ENCODE results near the gene TPGS1.
A peak's percentile ranks its signal among the peaks of the same experiment; 100 is the strongest.

The TPGS1 gene

DNA sequence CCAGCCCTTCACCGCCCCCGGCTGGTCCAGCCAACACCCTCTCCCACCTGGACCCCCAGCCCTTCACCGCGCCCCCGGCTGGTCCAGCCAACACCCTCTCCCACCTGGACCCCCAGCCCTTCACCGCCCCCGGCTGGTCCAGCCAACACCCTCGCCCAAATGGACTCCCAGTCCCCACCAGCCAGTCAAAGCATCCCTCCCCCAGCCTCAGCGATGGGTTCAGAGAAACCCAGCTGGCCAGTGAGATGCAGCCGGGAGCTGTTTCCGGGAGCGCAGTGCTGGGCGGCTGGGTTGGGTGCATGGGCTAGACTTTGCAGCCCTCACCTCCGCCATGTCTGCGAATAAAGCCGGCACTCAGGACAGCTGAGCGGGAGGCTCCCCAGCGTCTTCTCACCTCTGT is 17.7 kb downstream of the TPGS1 start:
- Histone ChIP-seq H2AFZ (ENCODE audit: insufficient read depth, low read length, poor library complexity) (no peak overlapping the region), H2BK5ac (ENCODE audit: low read depth, low read length, poor library complexity) (no peak overlapping the region), H2AK5ac (ENCODE audit: low read length) (no peak overlapping the region), H4K91ac (ENCODE audit: low read depth, low read length) (no peak overlapping the region), H3K14ac (ENCODE audit: low read length) (no peak overlapping the region), H3K4me2 (ENCODE audit: low read length) (no peak overlapping the region), H4K8ac (ENCODE audit: low read depth, low read length) (no peak overlapping the region), H3K23ac (ENCODE audit: low read length) (no peak overlapping the region), H3K79me1 (ENCODE audit: low read length) (no peaks in the 10 kb centered on the region), H2BK120ac (ENCODE audit: insufficient read depth, low read length, poor library complexity) (no peak overlapping the region), H3K9me3 (ENCODE audit: insufficient read depth, low read depth, low read length) (peaks cover 5% of the 10 kb centered on the region), H3K18ac (ENCODE audit: low read length) (no peak overlapping the region), H3K4me1 (ENCODE audit: control insufficient read depth in 1 of 2, insufficient read depth in 2 of 2, low read length in 2 of 2) (no peaks in the 10 kb centered on the region), H3K9ac (ENCODE audit: low read length) (no peak overlapping the region), H3K27me3 (ENCODE audit: insufficient read depth, low read length) (peaks cover 2% of the 10 kb centered on the region), H3K36me3 (ENCODE audit: control insufficient read depth in 1 of 2, insufficient read depth in 2 of 2, low read length in 2 of 2) (peaks cover 0 to under 1% of the 10 kb centered on the region in 2 experiments), H3K79me2 (ENCODE audit: control insufficient read depth, insufficient read depth, low read length, poor library complexity) (no peaks in the 10 kb centered on the region), H4K12ac (ENCODE audit: low read depth, low read length) (no peak overlapping the region), H2BK12ac (ENCODE audit: low read length) (no peak overlapping the region), H3K27ac (ENCODE audit: low read depth, low read length) (no peak overlapping the region), H3K4ac (ENCODE audit: low read depth, low read length) (no peak overlapping the region), H3K4me3 (ENCODE audit: low read depth, low read length) (no peak overlapping the region)
- WGBS (ENCODE audit: extremely low coverage, insufficient coverage, insufficient read length) = no CpG with 5 or more reads among the region's 18 CpGs
- no peak for DNase-seq

DNA sequence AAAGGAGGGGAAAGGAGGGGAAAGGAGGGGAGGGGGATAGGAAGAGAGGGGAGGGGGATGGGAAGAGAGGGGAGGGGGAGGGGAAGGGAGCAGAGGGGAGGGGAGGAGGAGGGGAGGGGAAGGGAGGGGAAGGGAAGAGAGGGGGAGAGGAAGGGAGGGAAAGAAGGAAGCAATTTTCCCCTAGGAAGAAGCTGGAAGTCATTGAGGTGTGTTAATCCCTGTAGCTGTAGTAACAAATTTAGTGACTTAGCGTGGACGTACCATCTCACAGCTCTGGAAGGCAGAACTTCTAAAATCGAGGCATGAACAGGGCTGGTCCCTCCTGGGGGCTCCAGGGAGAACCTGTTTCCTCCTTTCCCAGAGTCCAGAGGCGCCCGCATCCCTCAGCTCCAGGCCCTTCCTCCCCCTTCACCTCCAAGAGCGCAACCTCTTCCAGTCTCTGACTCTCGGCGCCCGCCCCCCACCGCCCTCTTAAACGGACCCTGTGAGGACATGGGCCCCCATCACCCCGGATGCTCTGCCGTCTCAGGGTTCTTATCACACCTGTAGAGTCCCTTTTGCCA is 18.6 kb downstream of the TPGS1 start:
- H2BK120ac ChIP-seq (ENCODE audit: insufficient read depth, low read length, poor library complexity) = no peak overlapping the region
- H3K4me3 ChIP-seq (ENCODE audit: low read depth, low read length) = no peak overlapping the region
- H2AK5ac ChIP-seq (ENCODE audit: low read length) = no peak overlapping the region
- H3K4me1 ChIP-seq (ENCODE audit: control insufficient read depth in 1 of 2, insufficient read depth in 2 of 2, low read length in 2 of 2) = peaks cover 0 to 2% of the 10 kb centered on the region in 2 experiments
- H3K79me2 ChIP-seq (ENCODE audit: control insufficient read depth, insufficient read depth, low read length, poor library complexity) = peaks cover 2% of the 10 kb centered on the region
- H4K8ac ChIP-seq (ENCODE audit: low read depth, low read length) = no peak overlapping the region
- H3K4ac ChIP-seq (ENCODE audit: low read depth, low read length) = no peak overlapping the region
- no peaks in the 10 kb centered on the region for H3K36me3 ChIP-seq (ENCODE audit: control insufficient read depth in 1 of 2, insufficient read depth in 2 of 2, low read length in 2 of 2)
- peak; percentile 86 to 88 for DNase-seq
- H3K27me3 ChIP-seq (ENCODE audit: insufficient read depth, low read length) = peaks cover 2% of the 10 kb centered on the region
- H4K12ac ChIP-seq (ENCODE audit: low read depth, low read length) = no peak overlapping the region
- H3K23ac ChIP-seq (ENCODE audit: low read length) = no peak overlapping the region
- H3K18ac ChIP-seq (ENCODE audit: low read length) = no peak overlapping the region
- no peak overlapping the region for H4K91ac ChIP-seq (ENCODE audit: low read depth, low read length)
- no peak overlapping the region for H3K4me2 ChIP-seq (ENCODE audit: low read length)
- no peak overlapping the region for H2AFZ ChIP-seq (ENCODE audit: insufficient read depth, low read length, poor library complexity)
- peaks cover 5% of the 10 kb centered on the region for H3K9me3 ChIP-seq (ENCODE audit: insufficient read depth, low read depth, low read length)
- no peak overlapping the region for H3K27ac ChIP-seq (ENCODE audit: low read depth, low read length)
- H3K9ac ChIP-seq (ENCODE audit: low read length) = no peak overlapping the region
- H3K79me1 ChIP-seq (ENCODE audit: low read length) = peaks cover under 1% of the 10 kb centered on the region
- H2BK5ac ChIP-seq (ENCODE audit: low read depth, low read length, poor library complexity) = no peak overlapping the region
- no peak overlapping the region for H2BK12ac ChIP-seq (ENCODE audit: low read length)
- H3K14ac ChIP-seq (ENCODE audit: low read length) = no peak overlapping the region
- WGBS (ENCODE audit: extremely low coverage, insufficient coverage, insufficient read length) = no CpG with 5 or more reads among the region's 13 CpGs

DNA sequence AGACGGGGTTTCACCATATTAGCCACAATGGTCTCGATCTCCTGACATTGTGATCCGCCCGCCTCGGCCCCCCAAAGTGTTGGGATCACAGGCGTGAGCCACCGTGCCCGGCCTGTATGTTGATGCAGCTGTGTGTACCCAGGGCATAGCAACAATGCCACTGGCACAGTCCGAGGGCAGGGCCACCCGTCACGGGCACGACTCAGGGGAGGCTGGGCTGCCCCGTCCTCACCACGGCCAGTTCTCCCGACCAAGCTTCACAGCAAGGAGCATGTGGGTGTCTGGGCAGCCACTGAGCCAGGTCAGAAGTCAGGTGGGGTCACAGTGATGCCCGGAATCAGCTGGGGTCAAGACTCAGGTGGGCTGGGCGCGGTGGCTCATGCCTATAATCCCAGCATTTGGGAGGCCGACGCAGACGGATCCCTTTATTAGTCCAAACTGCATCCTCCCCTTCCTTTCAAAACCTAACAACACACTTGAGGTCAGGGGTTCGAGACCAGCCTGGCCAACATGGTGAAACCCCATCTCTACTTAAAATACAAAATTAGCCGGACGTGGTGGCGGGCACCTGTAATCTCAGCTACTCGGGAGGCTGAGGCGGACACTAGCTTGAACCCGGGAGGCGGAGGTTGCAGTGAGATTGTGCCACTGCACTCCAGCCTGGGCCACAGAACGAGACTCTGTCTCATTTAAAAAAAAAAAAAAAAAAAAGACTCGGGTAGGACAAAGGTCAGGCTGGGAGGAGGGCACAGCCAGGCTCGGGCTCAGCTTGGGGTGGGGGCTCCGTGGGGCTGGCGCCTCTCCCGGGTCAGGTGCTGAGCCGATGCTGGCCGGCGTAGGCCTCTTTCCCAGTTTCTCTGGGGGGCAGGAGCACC is 23.1 kb downstream of the TPGS1 start:
- DNase-seq = no peak
- Histone ChIP-seq H2BK12ac (ENCODE audit: low read length) (no peak overlapping the region), H2BK120ac (ENCODE audit: insufficient read depth, low read length, poor library complexity) (no peak overlapping the region), H3K4me3 (ENCODE audit: low read depth, low read length) (peak overlapping the region; percentile 81), H3K27me3 (ENCODE audit: insufficient read depth, low read length) (peaks cover under 1% of the 10 kb centered on the region), H3K18ac (ENCODE audit: low read length) (no peak overlapping the region), H3K9ac (ENCODE audit: low read length) (no peak overlapping the region), H3K9me3 (ENCODE audit: insufficient read depth, low read depth, low read length) (no peaks in the 10 kb centered on the region), H2AK5ac (ENCODE audit: low read length) (peak overlapping the region; percentile 67), H3K79me2 (ENCODE audit: control insufficient read depth, insufficient read depth, low read length, poor library complexity) (peaks cover 32% of the 10 kb centered on the region), H4K12ac (ENCODE audit: low read depth, low read length) (no peak overlapping the region), H3K4me1 (ENCODE audit: control insufficient read depth in 1 of 2, insufficient read depth in 2 of 2, low read length in 2 of 2) (peaks cover 9 to 15% of the 10 kb centered on the region in 2 experiments), H4K8ac (ENCODE audit: low read depth, low read length) (peak overlapping the region; percentile 94), H3K4ac (ENCODE audit: low read depth, low read length) (peak overlapping the region; percentile 73), H3K79me1 (ENCODE audit: low read length) (peaks cover 19% of the 10 kb centered on the region), H3K14ac (ENCODE audit: low read length) (peak overlapping the region; percentile 41), H2BK5ac (ENCODE audit: low read depth, low read length, poor library complexity) (peak overlapping the region; percentile 91), H3K4me2 (ENCODE audit: low read length) (peak overlapping the region; percentile 77), H4K91ac (ENCODE audit: low read depth, low read length) (peak overlapping the region; percentile 40), H3K27ac (ENCODE audit: low read depth, low read length) (peak overlapping the region; percentile 82), H2AFZ (ENCODE audit: insufficient read depth, low read length, poor library complexity) (peak overlapping the region; percentile 78), H3K23ac (ENCODE audit: low read length) (no peak overlapping the region), H3K36me3 (ENCODE audit: control insufficient read depth in 1 of 2, insufficient read depth in 2 of 2, low read length in 2 of 2) (peaks cover 7 to 9% of the 10 kb centered on the region in 2 experiments)
- no CpG with 5 or more reads among the region's 38 CpGs for WGBS (ENCODE audit: extremely low coverage, insufficient coverage, insufficient read length)

DNA sequence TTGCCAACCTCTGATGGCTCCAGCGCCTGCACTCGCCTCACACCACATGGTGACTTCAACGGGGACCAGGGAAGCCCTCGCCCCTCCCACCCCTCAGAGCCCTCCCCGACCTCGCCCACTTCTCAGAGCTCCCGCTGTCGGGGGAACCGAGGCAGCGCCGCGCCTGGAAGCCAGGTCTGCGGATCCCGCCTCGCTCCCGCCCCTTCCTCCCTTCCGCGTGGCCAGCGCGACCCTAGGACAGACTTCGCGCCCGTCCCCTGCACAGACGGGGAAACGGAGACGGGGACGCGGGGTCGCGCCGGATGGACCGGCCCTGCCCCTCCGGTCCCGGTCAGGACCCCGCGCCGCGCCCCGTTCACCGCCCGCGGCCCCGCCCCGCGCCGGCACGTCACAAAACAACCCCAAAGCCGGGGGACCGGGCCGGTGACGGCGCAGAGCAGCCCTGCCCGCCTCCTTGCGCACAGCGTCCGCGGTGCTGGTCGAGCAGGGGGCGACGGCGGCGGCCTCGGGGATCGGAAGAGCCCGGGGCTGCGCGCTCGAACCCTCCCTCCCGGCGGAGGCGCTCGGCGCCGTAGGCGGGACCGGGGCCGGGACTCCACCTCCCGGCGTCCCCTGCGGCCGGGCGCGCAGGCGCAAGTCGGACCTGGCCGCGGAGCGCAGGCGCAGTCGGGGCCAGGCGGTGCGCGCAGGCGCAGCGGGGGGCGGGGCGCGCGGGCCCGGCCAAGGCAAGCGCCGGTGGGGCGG is 23.9 kb downstream of the TPGS1 start:
- Histone ChIP-seq H2AK5ac (ENCODE audit: low read length) (no peak overlapping the region), H3K4ac (ENCODE audit: low read depth, low read length) (peak overlapping the region; percentile 73), H3K18ac (ENCODE audit: low read length) (peak overlapping the region; percentile 70), H3K36me3 (ENCODE audit: control insufficient read depth in 1 of 2, insufficient read depth in 2 of 2, low read length in 2 of 2) (peaks cover 15 to 17% of the 10 kb centered on the region in 2 experiments), H4K8ac (ENCODE audit: low read depth, low read length) (peak overlapping the region; percentile 94), H3K4me2 (ENCODE audit: low read length) (peak overlapping the region; percentile 77), H3K27ac (ENCODE audit: low read depth, low read length) (peak overlapping the region; percentile 82), H4K91ac (ENCODE audit: low read depth, low read length) (peak overlapping the region; percentile 85), H3K27me3 (ENCODE audit: insufficient read depth, low read length) (no peaks in the 10 kb centered on the region), H2AFZ (ENCODE audit: insufficient read depth, low read length, poor library complexity) (peak overlapping the region; percentile 78), H3K23ac (ENCODE audit: low read length) (no peak overlapping the region), H2BK5ac (ENCODE audit: low read depth, low read length, poor library complexity) (peak overlapping the region; percentile 91), H2BK12ac (ENCODE audit: low read length) (no peak overlapping the region), H3K4me1 (ENCODE audit: control insufficient read depth in 1 of 2, insufficient read depth in 2 of 2, low read length in 2 of 2) (peaks cover 9 to 15% of the 10 kb centered on the region in 2 experiments), H3K9ac (ENCODE audit: low read length) (peak overlapping the region; percentile 11), H2BK120ac (ENCODE audit: insufficient read depth, low read length, poor library complexity) (peak overlapping the region; percentile 69), H4K12ac (ENCODE audit: low read depth, low read length) (peak overlapping the region; percentile 49), H3K4me3 (ENCODE audit: low read depth, low read length) (peak overlapping the region; percentile 89), H3K14ac (ENCODE audit: low read length) (peak overlapping the region; percentile 81), H3K79me2 (ENCODE audit: control insufficient read depth, insufficient read depth, low read length, poor library complexity) (peaks cover 32% of the 10 kb centered on the region), H3K79me1 (ENCODE audit: low read length) (peaks cover 19% of the 10 kb centered on the region), H3K9me3 (ENCODE audit: insufficient read depth, low read depth, low read length) (no peaks in the 10 kb centered on the region)
- peak; percentile 75 to 90 for DNase-seq
- no CpG with 5 or more reads among the region's 103 CpGs for WGBS (ENCODE audit: extremely low coverage, insufficient coverage, insufficient read length)
